GM18951 (cell line): ENCODE results near the gene PHB1.
A peak's percentile ranks its signal among the peaks of the same experiment; 100 is the strongest.

Experiments
- POLR2A ChIP-seq: IDR thresholded peaks from 4 replicates; pipeline ENCODE4 v1.6.1; 2011; ENCODE audit warnings: mild to moderate bottlenecking; ENCODE audit not compliant: insufficient read length, insufficient read depth; ENCODE audit errors: extremely low read depth
- in situ Hi-C: fragments of 300-500 bp; cut with MboI; formaldehyde crosslinking; loops from one replicate; pipeline ENCODE4 v1.12.0; 2022; ENCODE audit warnings: low sequenced_read_pairs, mixed read lengths, inconsistent platforms; ENCODE audit not compliant: unreplicated experiment

PHB1 gene

GRCh38 chr17:49414622-49415350 lies at the start of gene PHB1:
PHB1 (minus strand) TSS chr17:49414882; CDS start chr17:49413264, 1,618 bp downstream.
- in situ Hi-C loops, result loop anchor here (25.0 kb wide), 1 partner anchor 298 kb away; the partner anchor contains the start of gene SLC35B1
- TF ChIP-seq POLR2A, result peak; percentile 79

GRCh38 chr17:49464049-49464448 lies 49.4 kb upstream of the PHB1 start:
- in situ Hi-C loops, result no loop called here
- TF ChIP-seq POLR2A, result no peak

GRCh38 chr17:49461580-49461979 lies 46.9 kb upstream of the PHB1 start:
- no peak for TF ChIP-seq POLR2A
- in situ Hi-C loops, result no loop called here

GRCh38 chr17:49460401-49460800 lies 45.7 kb upstream of the PHB1 start:
- in situ Hi-C loops, result no loop called here
- no peak for TF ChIP-seq POLR2A

- TF ChIP-seq POLR2A, result no peak
- in situ Hi-C loops, result no loop called here
Measured at GRCh38 chr17:49459401-49459984, 44.8 kb upstream of the PHB1 start.

GRCh38 chr17:49457564-49458535 lies 43.2 kb upstream of the PHB1 start:
- in situ Hi-C loops, result no loop called here
- no peak for TF ChIP-seq POLR2A

GRCh38 chr17:49456183-49456965 lies 41.7 kb upstream of the PHB1 start:
- no peak for TF ChIP-seq POLR2A
- in situ Hi-C loops, result no loop called here

GRCh38 chr17:49455272-49455861 lies 40.7 kb upstream of the PHB1 start:
- in situ Hi-C loops, result no loop called here
- TF ChIP-seq POLR2A, result no peak

- in situ Hi-C loops, result no loop called here
- TF ChIP-seq POLR2A, result no peak
Measured at GRCh38 chr17:49454050-49454449, 39.4 kb upstream of the PHB1 start.

GRCh38 chr17:49452661-49453060 lies 38.0 kb upstream of the PHB1 start:
- no peak for TF ChIP-seq POLR2A
- in situ Hi-C loops, result no loop called here

GRCh38 chr17:49452201-49452600 lies 37.5 kb upstream of the PHB1 start:
- in situ Hi-C loops, result no loop called here

GRCh38 chr17:49450735-49451134 lies 36.1 kb upstream of the PHB1 start:
- no peak for TF ChIP-seq POLR2A
- in situ Hi-C loops, result no loop called here

More at GRCh38 chr17:49452201-49452600, 37.5 kb upstream of the PHB1 start:
- TF ChIP-seq POLR2A, result no peak

- in situ Hi-C loops, result no loop called here
- TF ChIP-seq POLR2A, result no peak
Measured at GRCh38 chr17:49450181-49450580, 35.5 kb upstream of the PHB1 start.
